ENCODE results near the gene KIZ. TPM values are rescaled to one million over a fixed set of nuclear protein-coding genes. Genes with fewer than 3 reads are reported as not detected.

The KIZ gene
- total RNA-seq, 1 experiment from 2014 or later, result 43.6 TPM

DNA sequence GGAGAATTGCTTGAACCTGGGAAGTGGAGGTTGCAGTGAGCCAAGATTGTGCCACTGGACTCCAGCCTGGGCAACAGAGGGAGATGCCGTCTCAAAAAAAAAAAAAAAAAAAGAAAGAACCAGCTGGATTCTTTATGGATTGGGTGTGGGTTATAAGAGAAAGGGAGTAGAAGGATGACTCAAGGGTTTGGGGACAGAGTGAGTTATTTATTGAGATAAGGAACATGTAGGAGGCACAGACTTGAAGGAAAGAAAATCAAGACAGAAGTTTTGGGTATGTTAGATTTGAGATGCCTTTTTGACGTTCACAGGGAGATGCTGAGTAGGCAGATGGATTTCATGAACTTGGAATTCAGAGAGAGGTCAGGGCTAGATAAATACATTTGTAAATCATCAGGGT is 47.6 kb downstream of the KIZ start:
- DNase-seq (ENCODE audit: low spot score) (no peak), ATAC-seq (no peak)
- Mint-ChIP-seq H3K9me3 (peaks cover 21% of the 10 kb centered on the region), H3K27me3 (ENCODE audit: low read depth) (no peaks in the 10 kb centered on the region), H3K4me3 (no peak overlapping the region), H3K36me3 (peaks cover 33% of the 10 kb centered on the region), H3K4me1 (peaks cover 15% of the 10 kb centered on the region), H3K27ac (no peak overlapping the region; the same call in 1 of the 2 replicates)
- ChIA-PET CTCF (interaction anchor here (0.6 kb wide), 1 partner anchor 353 kb away, joined by 3 read pairs; no protein-coding TSS in a partner anchor), POLR2A (no interaction called here)
- TF ChIP-seq SOX15 (CRISPR knock-in tag; IDR thresholded peaks at IDR 0.05), result no peak
- no peak for TF ChIP-seq NFATC4 (CRISPR knock-in tag; IDR thresholded peaks at IDR 0.05)
- TF ChIP-seq, protein P1, sequence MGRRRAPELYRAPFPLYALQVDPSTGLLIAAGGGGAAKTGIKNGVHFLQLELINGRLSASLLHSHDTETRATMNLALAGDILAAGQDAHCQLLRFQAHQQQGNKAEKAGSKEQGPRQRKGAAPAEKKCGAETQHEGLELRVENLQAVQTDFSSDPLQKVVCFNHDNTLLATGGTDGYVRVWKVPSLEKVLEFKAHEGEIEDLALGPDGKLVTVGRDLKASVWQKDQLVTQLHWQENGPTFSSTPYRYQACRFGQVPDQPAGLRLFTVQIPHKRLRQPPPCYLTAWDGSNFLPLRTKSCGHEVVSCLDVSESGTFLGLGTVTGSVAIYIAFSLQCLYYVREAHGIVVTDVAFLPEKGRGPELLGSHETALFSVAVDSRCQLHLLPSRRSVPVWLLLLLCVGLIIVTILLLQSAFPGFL (CRISPR knock-in tag; IDR thresholded peaks at IDR 0.05; ENCODE audit: borderline replicate concordance), result no peak
- no peak for TF ChIP-seq SMAD3 (CRISPR knock-in tag; IDR thresholded peaks at IDR 0.05; ENCODE audit: borderline replicate concordance)
- TF ChIP-seq, protein P2, sequence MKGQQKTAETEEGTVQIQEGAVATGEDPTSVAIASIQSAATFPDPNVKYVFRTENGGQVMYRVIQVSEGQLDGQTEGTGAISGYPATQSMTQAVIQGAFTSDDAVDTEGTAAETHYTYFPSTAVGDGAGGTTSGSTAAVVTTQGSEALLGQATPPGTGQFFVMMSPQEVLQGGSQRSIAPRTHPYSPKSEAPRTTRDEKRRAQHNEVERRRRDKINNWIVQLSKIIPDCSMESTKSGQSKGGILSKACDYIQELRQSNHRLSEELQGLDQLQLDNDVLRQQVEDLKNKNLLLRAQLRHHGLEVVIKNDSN (CRISPR knock-in tag; IDR thresholded peaks at IDR 0.05), result no peak
- no peak for TF ChIP-seq ESRRA (CRISPR knock-in tag; IDR thresholded peaks at IDR 0.05; ENCODE audit: borderline replicate concordance)
- TF ChIP-seq, protein P3, sequence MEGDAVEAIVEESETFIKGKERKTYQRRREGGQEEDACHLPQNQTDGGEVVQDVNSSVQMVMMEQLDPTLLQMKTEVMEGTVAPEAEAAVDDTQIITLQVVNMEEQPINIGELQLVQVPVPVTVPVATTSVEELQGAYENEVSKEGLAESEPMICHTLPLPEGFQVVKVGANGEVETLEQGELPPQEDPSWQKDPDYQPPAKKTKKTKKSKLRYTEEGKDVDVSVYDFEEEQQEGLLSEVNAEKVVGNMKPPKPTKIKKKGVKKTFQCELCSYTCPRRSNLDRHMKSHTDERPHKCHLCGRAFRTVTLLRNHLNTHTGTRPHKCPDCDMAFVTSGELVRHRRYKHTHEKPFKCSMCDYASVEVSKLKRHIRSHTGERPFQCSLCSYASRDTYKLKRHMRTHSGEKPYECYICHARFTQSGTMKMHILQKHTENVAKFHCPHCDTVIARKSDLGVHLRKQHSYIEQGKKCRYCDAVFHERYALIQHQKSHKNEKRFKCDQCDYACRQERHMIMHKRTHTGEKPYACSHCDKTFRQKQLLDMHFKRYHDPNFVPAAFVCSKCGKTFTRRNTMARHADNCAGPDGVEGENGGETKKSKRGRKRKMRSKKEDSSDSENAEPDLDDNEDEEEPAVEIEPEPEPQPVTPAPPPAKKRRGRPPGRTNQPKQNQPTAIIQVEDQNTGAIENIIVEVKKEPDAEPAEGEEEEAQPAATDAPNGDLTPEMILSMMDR (IDR thresholded peaks at IDR 0.05), result no peak
- no peak for TF ChIP-seq FOXJ3 (CRISPR knock-in tag; IDR thresholded peaks at IDR 0.05; ENCODE audit: borderline replicate concordance)
- TF ChIP-seq, protein P4, sequence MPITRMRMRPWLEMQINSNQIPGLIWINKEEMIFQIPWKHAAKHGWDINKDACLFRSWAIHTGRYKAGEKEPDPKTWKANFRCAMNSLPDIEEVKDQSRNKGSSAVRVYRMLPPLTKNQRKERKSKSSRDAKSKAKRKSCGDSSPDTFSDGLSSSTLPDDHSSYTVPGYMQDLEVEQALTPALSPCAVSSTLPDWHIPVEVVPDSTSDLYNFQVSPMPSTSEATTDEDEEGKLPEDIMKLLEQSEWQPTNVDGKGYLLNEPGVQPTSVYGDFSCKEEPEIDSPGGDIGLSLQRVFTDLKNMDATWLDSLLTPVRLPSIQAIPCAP (CRISPR knock-in tag; IDR thresholded peaks at IDR 0.05), result no peak
- TF ChIP-seq CREB1 (CRISPR knock-in tag; IDR thresholded peaks at IDR 0.05), result no peak
- no peak for TF ChIP-seq ZNF121 (CRISPR knock-in tag; IDR thresholded peaks at IDR 0.05)
- TF ChIP-seq NR2C2 (CRISPR knock-in tag; IDR thresholded peaks at IDR 0.05), result no peak
- TF ChIP-seq ZNF423 (CRISPR knock-in tag; IDR thresholded peaks at IDR 0.05), result no peak

DNA sequence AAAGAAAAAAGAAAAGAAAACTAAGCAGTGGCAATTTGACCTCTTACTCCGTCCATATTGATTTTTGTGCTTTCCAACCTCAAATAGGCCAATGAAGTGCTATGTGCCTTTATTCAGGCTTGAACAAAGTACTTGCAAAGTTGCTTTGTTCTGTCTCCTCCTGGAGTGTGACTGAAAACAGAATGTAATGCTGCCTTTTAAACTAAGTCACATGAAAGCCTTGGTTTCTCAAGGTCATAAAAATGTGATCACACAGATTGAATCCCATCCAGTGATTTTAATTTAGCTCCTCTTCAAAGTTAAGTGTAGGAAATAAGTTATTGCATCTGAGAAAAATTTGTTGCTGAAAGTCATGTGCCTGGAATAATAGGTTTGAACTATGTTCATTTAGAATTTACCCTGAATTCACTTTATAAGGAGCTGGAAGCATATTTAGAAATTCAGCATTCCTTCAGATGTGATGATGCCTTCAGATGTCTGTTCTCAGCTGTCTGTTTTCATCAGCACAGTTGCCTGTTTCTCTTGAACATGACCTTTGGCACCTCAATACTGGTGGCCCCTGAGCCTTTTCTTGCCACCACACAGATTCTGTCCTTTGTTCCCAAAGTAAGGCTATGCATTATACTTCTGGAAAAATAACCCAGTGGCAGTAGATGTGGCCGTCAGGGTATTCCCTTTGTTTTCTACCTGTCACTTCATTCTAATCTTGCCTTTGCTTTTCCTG is 48.8 kb downstream of the KIZ start:
- H3K4me1 Mint-ChIP-seq, result peaks cover 24% of the 10 kb centered on the region
- TF ChIP-seq, protein P5, sequence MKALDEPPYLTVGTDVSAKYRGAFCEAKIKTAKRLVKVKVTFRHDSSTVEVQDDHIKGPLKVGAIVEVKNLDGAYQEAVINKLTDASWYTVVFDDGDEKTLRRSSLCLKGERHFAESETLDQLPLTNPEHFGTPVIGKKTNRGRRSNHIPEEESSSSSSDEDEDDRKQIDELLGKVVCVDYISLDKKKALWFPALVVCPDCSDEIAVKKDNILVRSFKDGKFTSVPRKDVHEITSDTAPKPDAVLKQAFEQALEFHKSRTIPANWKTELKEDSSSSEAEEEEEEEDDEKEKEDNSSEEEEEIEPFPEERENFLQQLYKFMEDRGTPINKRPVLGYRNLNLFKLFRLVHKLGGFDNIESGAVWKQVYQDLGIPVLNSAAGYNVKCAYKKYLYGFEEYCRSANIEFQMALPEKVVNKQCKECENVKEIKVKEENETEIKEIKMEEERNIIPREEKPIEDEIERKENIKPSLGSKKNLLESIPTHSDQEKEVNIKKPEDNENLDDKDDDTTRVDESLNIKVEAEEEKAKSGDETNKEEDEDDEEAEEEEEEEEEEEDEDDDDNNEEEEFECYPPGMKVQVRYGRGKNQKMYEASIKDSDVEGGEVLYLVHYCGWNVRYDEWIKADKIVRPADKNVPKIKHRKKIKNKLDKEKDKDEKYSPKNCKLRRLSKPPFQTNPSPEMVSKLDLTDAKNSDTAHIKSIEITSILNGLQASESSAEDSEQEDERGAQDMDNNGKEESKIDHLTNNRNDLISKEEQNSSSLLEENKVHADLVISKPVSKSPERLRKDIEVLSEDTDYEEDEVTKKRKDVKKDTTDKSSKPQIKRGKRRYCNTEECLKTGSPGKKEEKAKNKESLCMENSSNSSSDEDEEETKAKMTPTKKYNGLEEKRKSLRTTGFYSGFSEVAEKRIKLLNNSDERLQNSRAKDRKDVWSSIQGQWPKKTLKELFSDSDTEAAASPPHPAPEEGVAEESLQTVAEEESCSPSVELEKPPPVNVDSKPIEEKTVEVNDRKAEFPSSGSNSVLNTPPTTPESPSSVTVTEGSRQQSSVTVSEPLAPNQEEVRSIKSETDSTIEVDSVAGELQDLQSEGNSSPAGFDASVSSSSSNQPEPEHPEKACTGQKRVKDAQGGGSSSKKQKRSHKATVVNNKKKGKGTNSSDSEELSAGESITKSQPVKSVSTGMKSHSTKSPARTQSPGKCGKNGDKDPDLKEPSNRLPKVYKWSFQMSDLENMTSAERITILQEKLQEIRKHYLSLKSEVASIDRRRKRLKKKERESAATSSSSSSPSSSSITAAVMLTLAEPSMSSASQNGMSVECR (CRISPR knock-in tag; IDR thresholded peaks at IDR 0.05; ENCODE audit: borderline replicate concordance), result no peak
- TF ChIP-seq GRHL2 (CRISPR knock-in tag; IDR thresholded peaks at IDR 0.05; ENCODE audit: insufficient replicate concordance, severe bottlenecking), result no peak
- TF ChIP-seq, protein P6, sequence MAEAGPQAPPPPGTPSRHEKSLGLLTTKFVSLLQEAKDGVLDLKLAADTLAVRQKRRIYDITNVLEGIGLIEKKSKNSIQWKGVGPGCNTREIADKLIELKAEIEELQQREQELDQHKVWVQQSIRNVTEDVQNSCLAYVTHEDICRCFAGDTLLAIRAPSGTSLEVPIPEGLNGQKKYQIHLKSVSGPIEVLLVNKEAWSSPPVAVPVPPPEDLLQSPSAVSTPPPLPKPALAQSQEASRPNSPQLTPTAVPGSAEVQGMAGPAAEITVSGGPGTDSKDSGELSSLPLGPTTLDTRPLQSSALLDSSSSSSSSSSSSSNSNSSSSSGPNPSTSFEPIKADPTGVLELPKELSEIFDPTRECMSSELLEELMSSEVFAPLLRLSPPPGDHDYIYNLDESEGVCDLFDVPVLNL (CRISPR knock-in tag; IDR thresholded peaks at IDR 0.05; ENCODE audit: borderline replicate concordance, low read depth), result no peak
- TF ChIP-seq PRRX2 (CRISPR knock-in tag; IDR thresholded peaks at IDR 0.05), result no peak
- TF ChIP-seq NFYB (CRISPR knock-in tag; conservative IDR thresholded peaks at IDR 0.05; ENCODE audit: low read depth), result no peak
- no peak for TF ChIP-seq ZNF416 (CRISPR knock-in tag; IDR thresholded peaks at IDR 0.05)
- no peak for TF ChIP-seq TP53 (CRISPR knock-in tag; IDR thresholded peaks at IDR 0.05)
- no peak for TF ChIP-seq IRF2 (CRISPR knock-in tag; IDR thresholded peaks at IDR 0.05; ENCODE audit: borderline replicate concordance, low read depth)
- TF ChIP-seq ZNF121 (CRISPR knock-in tag; IDR thresholded peaks at IDR 0.05), result no peak
- TF ChIP-seq NR2C2 (CRISPR knock-in tag; IDR thresholded peaks at IDR 0.05), result no peak
- TF ChIP-seq, protein P3 (IDR thresholded peaks at IDR 0.05), result no peak
- TF ChIP-seq JAZF1 (CRISPR knock-in tag; IDR thresholded peaks at IDR 0.05), result no peak

More for the DNA sequence above, 48.8 kb downstream of the KIZ start:
- ChIA-PET POLR2A (no interaction called here), CTCF (interaction anchor here (0.9 to 1.3 kb wide), 2 partner anchors 26 to 315 kb away, joined by 3 to 4 read pairs; no protein-coding TSS in a partner anchor)
- ATAC-seq (no peak), DNase-seq (ENCODE audit: low spot score) (no peak)
- Mint-ChIP-seq H3K27ac (peak overlapping the region; percentile 25), H3K9me3 (peaks cover 19% of the 10 kb centered on the region), H3K36me3 (peaks cover 29% of the 10 kb centered on the region), H3K4me3 (no peak overlapping the region), H3K27me3 (ENCODE audit: low read depth) (no peaks in the 10 kb centered on the region)
